HG03103 (cell line): ENCODE data around the gene EHD2.
"Not testable (repeated sequence)": the region's sequence is repeated elsewhere in the genome, so short reads cannot be mapped to it uniquely, and the experiment has no call there.

Source experiments
- ATAC-seq: cut with Tn5 transposase; IDR thresholded peaks from one replicate; pipeline ENCODE4 v1.9.1; 2021; ENCODE audit warnings: low read depth; ENCODE audit not compliant: unreplicated experiment

The EHD2 gene

GRCh38 chr19:47714339-47714738 is 1.1 kb downstream of the EHD2 start:
- ATAC-seq = no peak

GRCh38 chr19:47714855-47715254 is 1.6 kb downstream of the EHD2 start:
- not testable (repeated sequence) for ATAC-seq

- ATAC-seq = no peak
Observed at GRCh38 chr19:47716270-47716937, 3.2 kb downstream of the EHD2 start.

- ATAC-seq = not testable (repeated sequence)
Observed at GRCh38 chr19:47718415-47719046, 5.3 kb downstream of the EHD2 start.

GRCh38 chr19:47719047-47719859 is 6.0 kb downstream of the EHD2 start:
- no peak for ATAC-seq

GRCh38 chr19:47720669-47721422 is 7.6 kb downstream of the EHD2 start:
- ATAC-seq = no peak

- ATAC-seq = no peak
Observed at GRCh38 chr19:47723581-47723940, 10.3 kb downstream of the EHD2 start.

GRCh38 chr19:47725759-47726401 is 12.7 kb downstream of the EHD2 start:
- ATAC-seq = no peak

GRCh38 chr19:47726467-47726866 is 13.2 kb downstream of the EHD2 start:
- no peak for ATAC-seq

GRCh38 chr19:47728295-47728694 is 15.1 kb downstream of the EHD2 start:
- ATAC-seq = not testable (repeated sequence)

- ATAC-seq = no peak
Observed at GRCh38 chr19:47729468-47729798, 16.2 kb downstream of the EHD2 start.

- no peak for ATAC-seq
Observed at GRCh38 chr19:47729799-47730520, 16.7 kb downstream of the EHD2 start.

GRCh38 chr19:47730521-47730889 is 17.3 kb downstream of the EHD2 start:
- no peak for ATAC-seq

GRCh38 chr19:47730910-47731309 is 17.7 kb downstream of the EHD2 start:
- ATAC-seq = no peak

GRCh38 chr19:47735131-47735530 is 21.9 kb downstream of the EHD2 start:
- no peak for ATAC-seq

GRCh38 chr19:47740866-47741519 is 27.8 kb downstream of the EHD2 start:
- ATAC-seq = no peak

GRCh38 chr19:47741544-47742140 is 28.4 kb downstream of the EHD2 start:
- no peak for ATAC-seq

GRCh38 chr19:47742634-47743033 is 29.4 kb downstream of the EHD2 start:
- ATAC-seq = no peak
